ENCODE results near the gene CASP6. TPM values are rescaled to one million over a fixed set of nuclear protein-coding genes. Genes with fewer than 3 reads are reported as not detected.

Gene CASP6
- total RNA-seq, 2 experiments from 2014 or later, result 8.1 to 9.2 TPM

DNA sequence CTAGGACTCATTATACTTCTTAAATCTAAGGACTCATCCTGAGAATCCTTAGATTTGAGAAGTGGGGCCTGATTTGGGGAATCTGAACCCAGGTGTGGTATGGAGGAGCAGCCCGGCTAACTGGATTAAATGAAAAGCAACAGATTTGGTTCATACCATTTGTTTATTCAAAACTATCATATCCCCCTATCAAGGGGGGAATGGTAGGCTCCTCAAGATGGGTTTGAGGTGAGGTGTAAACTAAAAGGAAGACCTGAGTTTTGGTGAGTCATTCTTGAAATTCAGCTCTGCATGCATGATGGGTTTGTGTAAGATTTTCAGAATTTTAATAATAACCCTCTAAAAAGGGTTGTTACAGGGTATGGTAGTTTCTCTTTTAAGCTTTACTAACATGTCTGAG, 53.4 kb downstream of the CASP6 start:
- Histone ChIP-seq H3K4me1 (ENCODE audit: insufficient read depth, low read length, poor library complexity, severe bottlenecking) (no peaks in the 10 kb centered on the region), H3K36me3 (ENCODE audit: insufficient read depth, low read length) (peaks cover 23% of the 10 kb centered on the region), H3K4me3 (ENCODE audit: low read depth, low read length, poor library complexity, severe bottlenecking) (no peak overlapping the region), H3K9me3 (ENCODE audit: low read length) (peaks cover 21% of the 10 kb centered on the region; the same call in 1 of the 2 replicates), H3K4me2 (ENCODE audit: low read length) (no peak overlapping the region), H2AFZ (ENCODE audit: low read length) (no peak overlapping the region), H3K79me2 (ENCODE audit: insufficient read depth, low read depth, low read length) (no peaks in the 10 kb centered on the region; the same call in 1 of the 2 replicates), H3K27ac (ENCODE audit: low read depth, low read length, poor library complexity, severe bottlenecking) (no peak overlapping the region), H3K9me2 (ENCODE audit: insufficient read depth, low read length) (no peaks in the 10 kb centered on the region), H4K20me1 (ENCODE audit: insufficient read depth, low read length) (no peaks in the 10 kb centered on the region)
- CTCF ChIA-PET (ENCODE audit: unreplicated experiment), result no interaction called here
- POLR2A ChIA-PET, result interaction anchor here (1.1 kb wide), 1 partner anchor 10 kb away, joined by 5 read pairs; no protein-coding TSS in a partner anchor
- peak; percentile 6 for DNase-seq (ENCODE audit: low spot score)
- intact Hi-C loops (cut with micrococcal nuclease; ENCODE audit: unreplicated experiment), result loop anchor here (5.0 kb wide), 2 partner anchors 88 to 218 kb away; partner anchors contain the start of genes MCUB and SEC24B
- TF ChIP-seq EZH2phosphoT487 (IDR thresholded peaks at IDR 0.05; ENCODE audit: borderline replicate concordance, low read depth, low read length), result no peak
- TF ChIP-seq, protein P1, sequence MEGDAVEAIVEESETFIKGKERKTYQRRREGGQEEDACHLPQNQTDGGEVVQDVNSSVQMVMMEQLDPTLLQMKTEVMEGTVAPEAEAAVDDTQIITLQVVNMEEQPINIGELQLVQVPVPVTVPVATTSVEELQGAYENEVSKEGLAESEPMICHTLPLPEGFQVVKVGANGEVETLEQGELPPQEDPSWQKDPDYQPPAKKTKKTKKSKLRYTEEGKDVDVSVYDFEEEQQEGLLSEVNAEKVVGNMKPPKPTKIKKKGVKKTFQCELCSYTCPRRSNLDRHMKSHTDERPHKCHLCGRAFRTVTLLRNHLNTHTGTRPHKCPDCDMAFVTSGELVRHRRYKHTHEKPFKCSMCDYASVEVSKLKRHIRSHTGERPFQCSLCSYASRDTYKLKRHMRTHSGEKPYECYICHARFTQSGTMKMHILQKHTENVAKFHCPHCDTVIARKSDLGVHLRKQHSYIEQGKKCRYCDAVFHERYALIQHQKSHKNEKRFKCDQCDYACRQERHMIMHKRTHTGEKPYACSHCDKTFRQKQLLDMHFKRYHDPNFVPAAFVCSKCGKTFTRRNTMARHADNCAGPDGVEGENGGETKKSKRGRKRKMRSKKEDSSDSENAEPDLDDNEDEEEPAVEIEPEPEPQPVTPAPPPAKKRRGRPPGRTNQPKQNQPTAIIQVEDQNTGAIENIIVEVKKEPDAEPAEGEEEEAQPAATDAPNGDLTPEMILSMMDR (conservative IDR thresholded peaks at IDR 0.05; ENCODE audit: low read length), result no peak
- no TSS peak for BruUV-seq (replicated peaks)

DNA sequence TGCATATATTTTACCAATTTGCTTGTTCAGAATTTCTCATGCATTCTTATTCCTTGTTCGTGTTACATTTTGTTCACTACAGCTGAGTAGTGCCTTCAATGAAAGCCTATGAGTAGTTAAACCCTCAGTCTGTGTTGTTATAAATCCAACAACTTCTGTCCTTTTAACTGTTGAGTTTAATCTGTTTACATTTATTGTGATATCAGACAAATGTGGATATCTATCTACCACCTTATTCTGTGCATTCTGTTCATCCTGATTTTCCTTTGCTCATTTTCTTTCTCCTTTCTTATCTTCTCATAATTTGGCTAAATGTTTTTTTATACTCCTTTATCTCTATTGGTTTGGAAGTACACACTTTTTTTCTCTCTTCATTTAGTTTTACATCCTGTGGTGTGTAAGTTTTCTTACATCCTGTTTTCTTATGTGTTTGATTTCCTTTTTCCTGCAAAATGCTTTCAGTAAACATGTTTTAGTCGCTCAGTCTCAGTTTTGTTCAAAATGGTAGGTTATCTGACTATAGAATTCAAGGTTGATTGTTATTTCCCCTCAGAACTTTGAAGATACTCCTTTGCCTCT, 54.2 kb downstream of the CASP6 start:
- DNase-seq (ENCODE audit: low spot score), result no peak
- peaks cover 23% of the 10 kb centered on the region for H3K36me3 ChIP-seq (ENCODE audit: insufficient read depth, low read length)
- no TSS peak for BruUV-seq (replicated peaks)
- no peak overlapping the region for H3K4me3 ChIP-seq (ENCODE audit: low read depth, low read length, poor library complexity, severe bottlenecking)
- no peak overlapping the region for H3K27ac ChIP-seq (ENCODE audit: low read depth, low read length, poor library complexity, severe bottlenecking)
- ChIA-PET CTCF (ENCODE audit: unreplicated experiment) (no interaction called here), POLR2A (interaction anchor here (0.6 to 0.7 kb wide), 5 partner anchors 85 to 1264 kb away, joined by 3 to 7 read pairs (median 5); no protein-coding TSS in a partner anchor)
- peaks cover 21% of the 10 kb centered on the region; the same call in 1 of the 2 replicates for H3K9me3 ChIP-seq (ENCODE audit: low read length)
- no peaks in the 10 kb centered on the region; the same call in 1 of the 2 replicates for H3K79me2 ChIP-seq (ENCODE audit: insufficient read depth, low read depth, low read length)
- H2AFZ ChIP-seq (ENCODE audit: low read length), result no peak overlapping the region
- H4K20me1 ChIP-seq (ENCODE audit: insufficient read depth, low read length), result no peaks in the 10 kb centered on the region
- intact Hi-C loops (cut with micrococcal nuclease; ENCODE audit: unreplicated experiment), result no loop called here
- no peak overlapping the region for H3K4me2 ChIP-seq (ENCODE audit: low read length)
- TF ChIP-seq, protein P1 (conservative IDR thresholded peaks at IDR 0.05; ENCODE audit: low read length), result no peak
- no peak for TF ChIP-seq EZH2phosphoT487 (IDR thresholded peaks at IDR 0.05; ENCODE audit: borderline replicate concordance, low read depth, low read length)
- no peaks in the 10 kb centered on the region for H3K4me1 ChIP-seq (ENCODE audit: insufficient read depth, low read length, poor library complexity, severe bottlenecking)
- H3K9me2 ChIP-seq (ENCODE audit: insufficient read depth, low read length), result no peaks in the 10 kb centered on the region
